HCT116 (cell line): Measurements from ENCODE around the gene GPS1. TPM values are rescaled to one million over a fixed set of nuclear protein-coding genes. Genes with fewer than 3 reads are reported as not detected.
A peak's percentile ranks its signal among the peaks of the same experiment; 100 is the strongest.

Experiments
- ATAC-seq: fragments of 200-7000 bp; cut with Tn5 transposase; 2 replicates; pipeline ENCODE4 v1.9.1; 2020; ENCODE audit warnings: mild to moderate bottlenecking, moderate library complexity
- BruUV-seq: library from RNA; stranded (reverse); fragments of 400-500 nt; replicated peaks from 2 replicates; lab custom pipeline; 2021; lab: Mats Ljungman, UMichigan
- CTCF ChIA-PET: fragments of 300-600 bp; sonication (Branson Sonifier 250); formaldehyde crosslinking; loops from one replicate; lab custom pipeline; 2021; ENCODE audit warnings: antibody characterized with exemption; lab: Charles Lee
- POLR2A ChIA-PET: fragments of 300-600, 350-600 bp; sonication (Branson Sonifier 250); formaldehyde crosslinking; loops from one replicate; lab custom pipeline; 2021; ENCODE audit warnings: antibody characterized with exemption; lab: Charles Lee
- RAD21 ChIA-PET, 2 experiments: fragments of 300-600 bp; sonication (Branson Sonifier 250); formaldehyde crosslinking; loops; one replicate each; lab custom pipeline; 2023; ENCODE audit warnings: low total read pairs in 2 of 2; ENCODE audit not compliant: uncharacterized antibody in 2 of 2, unreplicated experiment in 2 of 2, low non-redundant PET in 1 of 2; lab: Charles Lee
- DNase-seq: peaks from one replicate; pipeline ENCODE4 v3.0.0-alpha.2; 2010; ENCODE audit warnings: low read depth, low spot score
- H2AFZ ChIP-seq: fragments of 200-600 bp; shearing (Covaris generic), sonication (generic); 2 replicates; pipeline ENCODE4 v1.6.1; 2017; ENCODE audit warnings: low read depth, mixed run types, mixed read lengths, antibody characterized with exemption, low read length; ENCODE audit not compliant: poor library complexity, severe bottlenecking
- H3K27ac ChIP-seq: 2 replicates; pipeline ENCODE4 v1.5.1; 2012; ENCODE audit warnings: low read depth, low read length
- H3K27me3 ChIP-seq: fragments of 200-600 bp; sonication (generic); 2 replicates; pipeline ENCODE4 v1.6.1; 2016; ENCODE audit warnings: mixed run types, low read length, mixed read lengths; ENCODE audit not compliant: insufficient read depth
- H3K36me3 ChIP-seq, 2 experiments: fragments of 200-500 bp in 1 of 2; fragments of 200-600 bp in 1 of 2; sonication (Bioruptor generic) in 1 of 2; sonication (generic) in 1 of 2; 2 replicates each; pipeline versions ENCODE4 v1.5.1 to v1.6.1; 2014 to 2016; ENCODE audit warnings: low read length in 2 of 2, inconsistent platforms in 1 of 2, mixed read lengths in 1 of 2, mixed run types in 1 of 2; ENCODE audit not compliant: insufficient read depth in 2 of 2, control insufficient read depth in 1 of 2
- H3K4me1 ChIP-seq, 2 experiments: fragments of 200-600 bp in 1 of 2; sonication (generic) in 1 of 2; 2 replicates each; pipeline versions ENCODE4 v1.5.1 to v1.6.1; 2012 to 2017; ENCODE audit warnings: low read length in 2 of 2, inconsistent platforms in 1 of 2, mild to moderate bottlenecking in 1 of 2, mixed read lengths in 1 of 2, mixed run types in 1 of 2, moderate library complexity in 1 of 2; ENCODE audit not compliant: insufficient read depth in 2 of 2, control insufficient read depth in 1 of 2
- H3K4me2 ChIP-seq: fragments of 200-600 bp; sonication (generic); 2 replicates; pipeline ENCODE4 v1.6.1; 2017; ENCODE audit warnings: mixed run types, low read length, mixed read lengths
- H3K4me3 ChIP-seq, 2 experiments: fragments of 200-600 bp in 1 of 2; sonication (generic) in 1 of 2; replicated peaks in 1 of 2; 2 replicates each; pipeline ENCODE4 v1.5.1; 2011 to 2016; ENCODE audit warnings: low read length in 2 of 2, control low read depth in 1 of 2, low read depth in 1 of 2, mild to moderate bottlenecking in 1 of 2, mixed read lengths in 1 of 2, mixed run types in 1 of 2
- H3K79me2 ChIP-seq: fragments of 200-600 bp; sonication (generic); 2 replicates; pipeline ENCODE4 v1.6.1; 2017; ENCODE audit warnings: mild to moderate bottlenecking, mixed run types, low read length, moderate library complexity, mixed read lengths; ENCODE audit not compliant: insufficient read depth
- H3K9ac ChIP-seq: fragments of 200-600 bp; sonication (generic); 2 replicates; pipeline ENCODE4 v1.6.1; 2016; ENCODE audit warnings: low read length, mixed read lengths
- H3K9me2 ChIP-seq: fragments of 200-600 bp; sonication (generic), shearing (Covaris generic); 2 replicates; pipeline ENCODE4 v1.6.1; 2017; ENCODE audit warnings: mixed run types, mild to moderate bottlenecking, moderate library complexity; ENCODE audit not compliant: insufficient read depth
- H3K9me3 ChIP-seq, 2 experiments: fragments of 200-500 bp in 1 of 2; fragments of 200-600 bp in 1 of 2; sonication (Bioruptor generic) in 1 of 2; sonication (generic) in 1 of 2; 2 replicates each; pipeline ENCODE4 v1.6.1; 2014 to 2017; ENCODE audit warnings: low read length in 2 of 2, mixed read lengths in 2 of 2, inconsistent platforms in 1 of 2, low read depth in 1 of 2, mild to moderate bottlenecking in 1 of 2, mixed run types in 1 of 2, moderate library complexity in 1 of 2; ENCODE audit not compliant: control insufficient read depth in 1 of 2, insufficient read depth in 1 of 2
- H4K20me1 ChIP-seq: fragments of 200-600 bp; sonication (generic), shearing (Covaris generic); 2 replicates; pipeline ENCODE4 v1.6.1; 2017; ENCODE audit warnings: mixed run types, mild to moderate bottlenecking, moderate library complexity; ENCODE audit not compliant: insufficient read depth
- EZH2 ChIP-seq: fragments of 200-600 bp; sonication (generic); IDR thresholded peaks from 2 replicates; pipeline ENCODE4 v1.6.1; 2017; ENCODE audit warnings: antibody characterized with exemption, mixed run types
- EZH2phosphoT487 ChIP-seq: fragments of 200-600 bp; IDR thresholded peaks from 2 replicates; pipeline ENCODE4 v1.6.1; 2018; ENCODE audit warnings: antibody characterized with exemption, borderline replicate concordance
- FOSL1 ChIP-seq: IDR thresholded peaks from 2 replicates; pipeline ENCODE4 v1.6.1; 2012; ENCODE audit warnings: low read depth
- POLR2AphosphoS5 ChIP-seq: IDR thresholded peaks from 2 replicates; pipeline ENCODE4 v1.6.1; 2011; ENCODE audit warnings: mild to moderate bottlenecking, low read depth, low read length, moderate library complexity
- RAD21 ChIP-seq: IDR thresholded peaks from 2 replicates; pipeline ENCODE4 v1.6.1; 2012; ENCODE audit warnings: low read depth, mild to moderate bottlenecking
- SRF ChIP-seq: IDR thresholded peaks from 2 replicates; pipeline ENCODE4 v1.6.1; 2012; ENCODE audit warnings: low read depth
- TCF7L2 ChIP-seq: IDR thresholded peaks from 2 replicates; pipeline ENCODE4 v1.7.0; 2011; ENCODE audit warnings: borderline replicate concordance, inconsistent platforms; ENCODE audit not compliant: insufficient read depth, insufficient read length; ENCODE audit errors: extremely low read depth
- ZNF274 ChIP-seq: fragments of 200-500 bp; sonication (Bioruptor generic); IDR thresholded peaks from 2 replicates; pipeline ENCODE4 v1.6.1; 2014; ENCODE audit warnings: mild to moderate bottlenecking, low read depth, low read length, inconsistent platforms
- intact Hi-C: fragments of 100-400 bp; cut with micrococcal nuclease; formaldehyde crosslinking; loops from 2 replicates; pipeline ENCODE4 v1.10.0; 2022
- total RNA-seq: library from RNA; stranded (reverse); gene quantifications from one replicate; pipeline ENCODE4 v1.2.1, GENCODE V29; 2021; ENCODE audit not compliant: unreplicated experiment
- TF ChIP-seq, protein P1 (sequence below): IDR thresholded peaks from 2 replicates; pipeline ENCODE4 v1.6.1; 2011; ENCODE audit warnings: mild to moderate bottlenecking, low read length, moderate library complexity; ENCODE audit not compliant: insufficient replicate concordance; ENCODE audit errors: extremely low read depth
- TF ChIP-seq, protein P2 (sequence below): IDR thresholded peaks from 2 replicates; pipeline ENCODE4 v1.6.1; 2012
- TF ChIP-seq, protein P3 (sequence below): IDR thresholded peaks from 2 replicates; pipeline ENCODE4 v1.6.1; 2012

GPS1 gene
- total RNA-seq, 1 experiment from 2014 or later, result 205 TPM

DNA sequence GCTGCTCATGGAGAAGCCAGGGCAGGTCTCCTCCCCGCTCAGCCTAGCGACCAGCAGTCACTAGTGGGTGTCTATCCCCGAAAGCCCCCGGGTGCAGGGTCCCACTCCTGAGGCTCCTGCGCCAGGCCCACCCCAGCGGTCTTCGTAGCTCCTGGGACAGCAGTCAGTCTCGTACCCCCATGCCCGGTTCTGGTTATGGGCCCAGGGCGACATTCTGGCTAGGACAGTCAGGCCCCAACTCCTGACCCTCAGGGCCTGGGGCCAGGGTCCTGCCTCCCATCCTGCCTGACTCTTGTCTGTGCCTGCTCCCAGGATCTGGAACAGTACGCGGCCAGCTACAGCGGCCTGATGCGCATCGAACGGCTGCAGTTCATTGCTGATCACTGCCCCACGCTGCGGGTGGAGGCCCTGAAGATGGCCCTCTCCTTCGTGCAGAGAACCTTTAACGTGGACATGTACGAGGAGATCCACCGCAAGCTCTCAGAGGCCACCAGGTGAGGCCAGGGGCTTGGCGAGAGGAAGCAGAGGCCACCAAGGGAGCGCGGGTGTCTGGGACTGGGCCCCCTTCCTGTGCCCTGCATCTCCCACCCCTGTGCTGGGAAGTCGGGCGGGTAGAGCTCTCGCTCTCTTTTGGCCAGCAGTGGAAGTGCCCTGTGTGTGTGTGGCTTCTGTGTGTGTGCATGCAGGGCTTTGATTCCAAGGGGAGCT, 2.0 kb downstream of the GPS1 start:
- Histone ChIP-seq H2AFZ (no peak overlapping the region), H3K36me3 (peaks cover 13 to 49% of the 10 kb centered on the region in 2 experiments; a peak in 3 of 4 replicates), H3K4me2 (peak overlapping the region; percentile 89), H4K20me1 (no peaks in the 10 kb centered on the region; the same call in 1 of the 2 replicates), H3K9ac (peak overlapping the region; percentile 89; the same call in 1 of the 2 replicates), H3K27me3 (no peaks in the 10 kb centered on the region), H3K4me1 (peaks cover 13 to 34% of the 10 kb centered on the region in 2 experiments; a peak in 3 of 4 replicates), H3K79me2 (peaks cover 41% of the 10 kb centered on the region), H3K27ac (no peak overlapping the region; the same call in 1 of the 2 replicates), H3K9me2 (no peaks in the 10 kb centered on the region)
- ChIA-PET RAD21 (interaction anchor here in 1 of 2 experiments (1.2 kb wide), 1 partner anchor 23 kb away, joined by 3 read pairs; no protein-coding TSS in a partner anchor), POLR2A (no interaction called here), CTCF (interaction anchor here (0.8 kb wide), 1 partner anchor 16 kb away, joined by 3 read pairs; the partner anchor contains the start of gene DCXR)
- no peak for ATAC-seq
- DNase-seq, result no peak
- TF ChIP-seq, protein P1, sequence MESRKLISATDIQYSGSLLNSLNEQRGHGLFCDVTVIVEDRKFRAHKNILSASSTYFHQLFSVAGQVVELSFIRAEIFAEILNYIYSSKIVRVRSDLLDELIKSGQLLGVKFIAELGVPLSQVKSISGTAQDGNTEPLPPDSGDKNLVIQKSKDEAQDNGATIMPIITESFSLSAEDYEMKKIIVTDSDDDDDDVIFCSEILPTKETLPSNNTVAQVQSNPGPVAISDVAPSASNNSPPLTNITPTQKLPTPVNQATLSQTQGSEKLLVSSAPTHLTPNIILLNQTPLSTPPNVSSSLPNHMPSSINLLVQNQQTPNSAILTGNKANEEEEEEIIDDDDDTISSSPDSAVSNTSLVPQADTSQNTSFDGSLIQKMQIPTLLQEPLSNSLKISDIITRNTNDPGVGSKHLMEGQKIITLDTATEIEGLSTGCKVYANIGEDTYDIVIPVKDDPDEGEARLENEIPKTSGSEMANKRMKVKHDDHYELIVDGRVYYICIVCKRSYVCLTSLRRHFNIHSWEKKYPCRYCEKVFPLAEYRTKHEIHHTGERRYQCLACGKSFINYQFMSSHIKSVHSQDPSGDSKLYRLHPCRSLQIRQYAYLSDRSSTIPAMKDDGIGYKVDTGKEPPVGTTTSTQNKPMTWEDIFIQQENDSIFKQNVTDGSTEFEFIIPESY, result no peak
- TF ChIP-seq, protein P2, sequence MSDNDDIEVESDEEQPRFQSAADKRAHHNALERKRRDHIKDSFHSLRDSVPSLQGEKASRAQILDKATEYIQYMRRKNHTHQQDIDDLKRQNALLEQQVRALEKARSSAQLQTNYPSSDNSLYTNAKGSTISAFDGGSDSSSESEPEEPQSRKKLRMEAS, result no peak
- TF ChIP-seq EZH2 (no peak), RAD21 (no peak), FOSL1 (no peak), SRF (no peak), TCF7L2 (no peak), POLR2AphosphoS5 (no peak), EZH2phosphoT487 (no peak), ZNF274 (no peak)
- TF ChIP-seq, protein P3, sequence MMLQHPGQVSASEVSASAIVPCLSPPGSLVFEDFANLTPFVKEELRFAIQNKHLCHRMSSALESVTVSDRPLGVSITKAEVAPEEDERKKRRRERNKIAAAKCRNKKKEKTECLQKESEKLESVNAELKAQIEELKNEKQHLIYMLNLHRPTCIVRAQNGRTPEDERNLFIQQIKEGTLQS, result no peak
- TF ChIP-seq, all 23 proteins: peak for 0
- Histone ChIP-seq H3K9me3 (no peaks in the 10 kb centered on the region), H3K4me3 (peak overlapping the region in 1 of 2 experiments; percentile 99; a peak in 2 of 4 replicates)
- intact Hi-C loops, result no loop called here
- BruUV-seq, result no TSS peak
